Measurements from ENCODE around the gene ACIN1. TPM values are rescaled to one million over a fixed set of nuclear protein-coding genes. Genes with fewer than 3 reads are reported as not detected.

Gene ACIN1
- total RNA-seq, 3 donors from 2014 or later (not counting 1 experiment from before 2014, with no cell fraction given) = 321 to 395 (median 347) TPM

DNA sequence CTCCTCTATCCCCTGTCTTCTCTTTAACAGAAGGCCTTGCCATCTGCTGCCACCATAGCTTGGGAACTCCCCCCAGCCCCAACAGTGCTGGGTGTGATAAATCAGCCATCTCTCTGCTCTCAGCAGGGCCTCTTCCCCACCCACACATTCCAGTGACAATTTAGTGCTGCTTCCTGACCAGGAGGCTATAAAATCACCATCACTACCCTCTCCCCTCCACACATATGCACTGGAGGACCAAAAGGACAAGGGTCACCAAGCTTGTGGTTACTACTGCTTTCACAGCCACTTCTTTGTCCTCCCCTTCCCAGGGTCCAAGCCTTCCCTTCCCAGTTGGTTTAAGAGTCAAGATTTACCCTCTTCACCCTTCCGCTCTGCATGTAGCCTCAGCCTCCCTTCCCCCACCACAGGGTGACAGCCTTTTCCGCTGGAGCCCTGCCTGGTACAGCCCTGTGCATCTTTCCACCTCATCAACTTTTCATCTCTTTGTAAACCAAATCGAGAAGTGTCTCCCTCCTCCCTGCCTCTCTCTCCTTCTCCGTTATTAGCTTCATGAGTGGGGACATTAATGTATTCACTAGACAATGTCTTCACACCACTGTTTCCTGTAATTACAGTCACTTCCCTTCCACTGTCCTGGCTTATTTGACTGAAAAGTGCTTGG, 69.7 kb downstream of the ACIN1 start:
- ATAC-seq (no peak), DNase-seq (no peak)
- no peaks in the 10 kb centered on the region for H3K27me3 ChIP-seq (ENCODE audit: control insufficient read depth, insufficient read depth, low read length)
- Mint-ChIP-seq H3K36me3 (peaks cover 13% of the 10 kb centered on the region), H3K27ac (no peak overlapping the region), H3K4me3 (no peak overlapping the region), H3K9me3 (no peaks in the 10 kb centered on the region), H3K27me3 (ENCODE audit: low read depth in 2 of 2) (no peaks in the 10 kb centered on the region), H3K4me1 (peaks cover 22 to 24% of the 10 kb centered on the region in 2 donors)
- no peak overlapping the region for H3K4me3 ChIP-seq (ENCODE audit: low read length)
- H3K4me1 ChIP-seq (ENCODE audit: control insufficient read depth, insufficient read depth, low read length) = peaks cover 3% of the 10 kb centered on the region
- intact Hi-C loops (cut with micrococcal nuclease) = no loop called here
- peaks cover 26% of the 10 kb centered on the region for H3K36me3 ChIP-seq (ENCODE audit: control insufficient read depth, insufficient read depth, low read length)
- 89% methylated on average over 3 of the region's 4 CpGs for WGBS (ENCODE audit: insufficient coverage)
- TF ChIP-seq, protein P1, sequence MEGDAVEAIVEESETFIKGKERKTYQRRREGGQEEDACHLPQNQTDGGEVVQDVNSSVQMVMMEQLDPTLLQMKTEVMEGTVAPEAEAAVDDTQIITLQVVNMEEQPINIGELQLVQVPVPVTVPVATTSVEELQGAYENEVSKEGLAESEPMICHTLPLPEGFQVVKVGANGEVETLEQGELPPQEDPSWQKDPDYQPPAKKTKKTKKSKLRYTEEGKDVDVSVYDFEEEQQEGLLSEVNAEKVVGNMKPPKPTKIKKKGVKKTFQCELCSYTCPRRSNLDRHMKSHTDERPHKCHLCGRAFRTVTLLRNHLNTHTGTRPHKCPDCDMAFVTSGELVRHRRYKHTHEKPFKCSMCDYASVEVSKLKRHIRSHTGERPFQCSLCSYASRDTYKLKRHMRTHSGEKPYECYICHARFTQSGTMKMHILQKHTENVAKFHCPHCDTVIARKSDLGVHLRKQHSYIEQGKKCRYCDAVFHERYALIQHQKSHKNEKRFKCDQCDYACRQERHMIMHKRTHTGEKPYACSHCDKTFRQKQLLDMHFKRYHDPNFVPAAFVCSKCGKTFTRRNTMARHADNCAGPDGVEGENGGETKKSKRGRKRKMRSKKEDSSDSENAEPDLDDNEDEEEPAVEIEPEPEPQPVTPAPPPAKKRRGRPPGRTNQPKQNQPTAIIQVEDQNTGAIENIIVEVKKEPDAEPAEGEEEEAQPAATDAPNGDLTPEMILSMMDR (IDR thresholded peaks at IDR 0.05) = no peak
- no peaks in the 10 kb centered on the region for H3K9me3 ChIP-seq (ENCODE audit: control insufficient read depth, insufficient read depth, low read length)
- H3K27ac ChIP-seq (ENCODE audit: low read length) = no peak overlapping the region

DNA sequence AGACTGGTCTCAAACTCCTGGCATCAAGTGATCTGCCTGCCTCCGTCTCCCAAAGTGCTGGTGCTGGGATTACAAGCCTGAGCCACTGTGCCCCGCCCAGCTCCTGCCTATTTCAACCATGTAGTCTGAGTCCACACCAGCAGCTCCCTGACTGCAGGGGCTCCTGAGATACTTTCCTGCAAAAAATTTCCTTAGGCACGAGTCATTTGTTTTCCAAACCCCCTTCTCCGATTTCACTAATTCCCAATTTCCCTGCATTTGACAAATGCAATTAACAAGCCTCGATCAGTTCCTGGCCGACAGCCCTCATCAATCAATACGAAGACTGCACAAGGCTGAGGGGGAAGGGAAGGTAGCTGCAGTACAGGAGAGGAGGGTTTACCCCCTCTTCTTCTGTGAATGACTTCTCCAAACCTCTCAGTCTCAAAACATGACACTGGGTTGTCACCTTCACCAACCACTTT, 70.3 kb downstream of the ACIN1 start:
- peaks cover 3% of the 10 kb centered on the region for H3K4me1 ChIP-seq (ENCODE audit: control insufficient read depth, insufficient read depth, low read length)
- ATAC-seq = no peak
- H3K9me3 Mint-ChIP-seq = no peaks in the 10 kb centered on the region
- no peak overlapping the region for H3K27ac Mint-ChIP-seq
- no peak overlapping the region for H3K27ac ChIP-seq (ENCODE audit: low read length)
- peaks cover 13% of the 10 kb centered on the region for H3K36me3 Mint-ChIP-seq
- DNase-seq = no peak
- no peaks in the 10 kb centered on the region for H3K9me3 ChIP-seq (ENCODE audit: control insufficient read depth, insufficient read depth, low read length)
- H3K36me3 ChIP-seq (ENCODE audit: control insufficient read depth, insufficient read depth, low read length) = peaks cover 26% of the 10 kb centered on the region
- intact Hi-C loops (cut with micrococcal nuclease) = no loop called here
- no peak overlapping the region for H3K4me3 Mint-ChIP-seq
- H3K4me3 ChIP-seq (ENCODE audit: low read length) = no peak overlapping the region
- TF ChIP-seq, protein P1 (IDR thresholded peaks at IDR 0.05) = no peak
- peaks cover 22 to 24% of the 10 kb centered on the region in 2 donors for H3K4me1 Mint-ChIP-seq
- 100% methylated on average over 4 of the region's 7 CpGs for WGBS (ENCODE audit: insufficient coverage)
- no peaks in the 10 kb centered on the region for H3K27me3 ChIP-seq (ENCODE audit: control insufficient read depth, insufficient read depth, low read length)
- H3K27me3 Mint-ChIP-seq (ENCODE audit: low read depth in 2 of 2) = no peaks in the 10 kb centered on the region

DNA sequence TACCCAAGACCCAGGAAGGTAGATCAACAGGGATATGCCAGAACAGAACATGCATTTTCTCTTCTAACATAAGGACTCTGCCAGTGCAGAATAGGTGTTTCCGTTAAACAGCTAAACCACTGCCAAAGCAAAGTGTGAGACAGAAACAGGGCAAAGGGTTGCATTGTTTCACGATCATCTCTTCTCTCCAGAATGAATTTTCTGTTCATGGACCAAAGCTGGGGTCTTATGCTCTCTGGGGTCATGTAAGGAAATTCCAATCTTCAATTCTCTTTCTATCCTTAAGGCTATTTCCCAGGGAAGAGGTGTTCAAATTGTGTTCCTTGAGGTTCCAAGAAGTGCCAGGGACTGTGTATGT, 71.2 kb downstream of the ACIN1 start:
- Histone ChIP-seq H3K4me3 (ENCODE audit: low read length) (no peak overlapping the region), H3K27ac (ENCODE audit: low read length) (no peak overlapping the region), H3K9me3 (ENCODE audit: control insufficient read depth, insufficient read depth, low read length) (no peaks in the 10 kb centered on the region), H3K36me3 (ENCODE audit: control insufficient read depth, insufficient read depth, low read length) (peaks cover 20% of the 10 kb centered on the region), H3K4me1 (ENCODE audit: control insufficient read depth, insufficient read depth, low read length) (no peaks in the 10 kb centered on the region), H3K27me3 (ENCODE audit: control insufficient read depth, insufficient read depth, low read length) (no peaks in the 10 kb centered on the region)
- intact Hi-C loops (cut with micrococcal nuclease) = no loop called here
- no peaks in the 10 kb centered on the region for H3K27me3 Mint-ChIP-seq (ENCODE audit: low read depth in 2 of 2)
- no peak for ATAC-seq
- no peak for DNase-seq
- TF ChIP-seq, protein P1 (IDR thresholded peaks at IDR 0.05) = no peak
- H3K36me3 Mint-ChIP-seq = peaks cover 13% of the 10 kb centered on the region
- WGBS (ENCODE audit: insufficient coverage) = 89% methylated on average over 2 of the region's 2 CpGs
- H3K27ac Mint-ChIP-seq = no peak overlapping the region
- peaks cover 13 to 15% of the 10 kb centered on the region in 2 donors for H3K4me1 Mint-ChIP-seq
- H3K4me3 Mint-ChIP-seq = no peak overlapping the region
- H3K9me3 Mint-ChIP-seq = no peaks in the 10 kb centered on the region
